HEK293 (cell line): ENCODE measurements around the gene FLRT3.

Source experiments
- CTCF ChIA-PET: fragments of 350-600 bp; formaldehyde crosslinking; extraction: SDS; loops from one replicate; lab custom pipeline; 2021; ENCODE audit warnings: antibody characterized with exemption; lab: Yijun Ruan, JAX
- POLR2A ChIA-PET: fragments of 300-600 bp; formaldehyde crosslinking; extraction: SDS; loops from one replicate; lab custom pipeline; 2020; ENCODE audit warnings: antibody characterized with exemption, inconsistent platforms; lab: Yijun Ruan, JAX
- H3K27ac ChIP-seq: fragments of 200-500 bp; sonication (Bioruptor generic); 2 replicates; pipeline ENCODE4 v1.5.1; 2014; ENCODE audit warnings: low read depth, low read length, control low read depth, inconsistent platforms; ENCODE audit errors: extremely low read depth
- H3K36me3 ChIP-seq, 2 experiments: fragments of 200-500 bp in 1 of 2; sonication (Bioruptor generic) in 1 of 2; 1 replicate in 1 of 2; 2 replicates in 1 of 2; pipeline ENCODE4 v1.5.1; 2014 to 2017; ENCODE audit warnings: inconsistent platforms in 2 of 2, low read length in 2 of 2; ENCODE audit not compliant: control insufficient read depth in 2 of 2, insufficient read depth in 1 of 2
- H3K4me1 ChIP-seq: fragments of 200-500 bp; sonication (Bioruptor generic); 2 replicates; pipeline ENCODE4 v1.5.1; 2014; ENCODE audit warnings: mild to moderate bottlenecking, low read length, inconsistent platforms; ENCODE audit not compliant: control insufficient read depth, insufficient read depth
- H3K4me3 ChIP-seq: 2 replicates; pipeline ENCODE4 v1.5.1; 2011; ENCODE audit warnings: low read depth, mild to moderate bottlenecking, control low read depth, low read length, moderate library complexity
- H3K9me3 ChIP-seq: fragments of 200-500 bp; sonication (Bioruptor generic); 2 replicates; pipeline ENCODE4 v1.5.1; 2014; ENCODE audit warnings: low read depth, low read length, inconsistent platforms; ENCODE audit not compliant: control insufficient read depth, insufficient read depth
- GLIS1 ChIP-seq: fragments of 450-650 bp; formaldehyde crosslinking; IDR thresholded peaks from 2 replicates; pipeline ENCODE4 v1.5.1; 2016; ENCODE audit warnings: missing biosample characterization, missing genetic modification characterization
- HOXD13 ChIP-seq: sonication (generic); formaldehyde crosslinking; IDR thresholded peaks from 2 replicates; pipeline ENCODE4 v1.8.0; 2022; ENCODE audit warnings: missing genetic modification reagents, borderline replicate concordance
- IKZF3 ChIP-seq: fragments of 450-650 bp; IDR thresholded peaks from 2 replicates; pipeline ENCODE4 v1.5.0; 2018; ENCODE audit warnings: missing biosample characterization, mild to moderate bottlenecking, missing genetic modification characterization, moderate library complexity
- KLF10 ChIP-seq: fragments of 450-650 bp; IDR thresholded peaks from 2 replicates; pipeline ENCODE4 v1.5.1; 2018; ENCODE audit warnings: missing biosample characterization, mild to moderate bottlenecking, missing genetic modification characterization
- KLF8 ChIP-seq: fragments of 450-650 bp; formaldehyde crosslinking; IDR thresholded peaks from 2 replicates; pipeline ENCODE4 v1.5.1; 2016; ENCODE audit warnings: missing biosample characterization, missing genetic modification characterization
- MEIS1 ChIP-seq: sonication (generic); formaldehyde crosslinking; IDR thresholded peaks from 2 replicates; pipeline ENCODE4 v1.8.1; 2022; ENCODE audit warnings: missing genetic modification reagents, mild to moderate bottlenecking, borderline replicate concordance
- MYNN ChIP-seq: fragments of 450-650 bp; formaldehyde crosslinking; IDR thresholded peaks from 2 replicates; pipeline ENCODE4 v1.5.1; 2016; ENCODE audit warnings: missing biosample characterization, missing genetic modification characterization, borderline replicate concordance
- OVOL3 ChIP-seq: fragments of 450-650 bp; formaldehyde crosslinking; IDR thresholded peaks from 2 replicates; pipeline ENCODE4 v1.5.1; 2016; ENCODE audit warnings: missing biosample characterization, missing genetic modification characterization
- ZIC2 ChIP-seq: fragments of 450-650 bp; formaldehyde crosslinking; IDR thresholded peaks from 2 replicates; pipeline ENCODE4 v1.5.1; 2016; ENCODE audit warnings: missing biosample characterization, missing genetic modification characterization
- ZNF138 ChIP-seq: fragments of 450-650 bp; formaldehyde crosslinking; IDR thresholded peaks from 2 replicates; pipeline ENCODE4 v1.5.1; 2016; ENCODE audit warnings: missing biosample characterization, missing genetic modification characterization, borderline replicate concordance
- ZNF146 ChIP-seq: fragments of 450-650 bp; formaldehyde crosslinking; IDR thresholded peaks from 2 replicates; pipeline ENCODE4 v1.5.1; 2016; ENCODE audit warnings: missing biosample characterization, missing genetic modification characterization
- ZNF211 ChIP-seq: fragments of 450-650 bp; formaldehyde crosslinking; IDR thresholded peaks from 2 replicates; pipeline ENCODE4 v1.5.1; 2016; ENCODE audit warnings: low read depth, missing biosample characterization, missing genetic modification characterization
- ZNF223 ChIP-seq: fragments of 450-650 bp; formaldehyde crosslinking; IDR thresholded peaks from 2 replicates; pipeline ENCODE4 v1.5.1; 2016; ENCODE audit warnings: missing biosample characterization, missing genetic modification characterization
- ZNF391 ChIP-seq: fragments of 450-650 bp; formaldehyde crosslinking; IDR thresholded peaks from 2 replicates; pipeline ENCODE4 v1.5.1; 2016; ENCODE audit warnings: low read depth, missing biosample characterization, missing genetic modification characterization, borderline replicate concordance
- ZNF48 ChIP-seq: fragments of 450-650 bp; formaldehyde crosslinking; IDR thresholded peaks from 2 replicates; pipeline ENCODE4 v1.5.1; 2016; ENCODE audit warnings: missing biosample characterization, missing genetic modification characterization
- ZNF626 ChIP-seq: fragments of 450-650 bp; sonication (Bioruptor Pico); formaldehyde crosslinking; IDR thresholded peaks from 2 replicates; pipeline ENCODE4 v1.5.1; 2018; ENCODE audit warnings: missing biosample characterization, missing genetic modification characterization, inconsistent platforms
- ZNF658 ChIP-seq: fragments of 450-650 bp; formaldehyde crosslinking; IDR thresholded peaks from 2 replicates; pipeline ENCODE4; 2016; ENCODE audit warnings: missing biosample characterization, missing genetic modification characterization
- ZNF776 ChIP-seq: fragments of 450-650 bp; formaldehyde crosslinking; IDR thresholded peaks from 2 replicates; pipeline ENCODE4 v1.5.0; 2017; ENCODE audit warnings: missing biosample characterization, missing genetic modification characterization, borderline replicate concordance
- ZNF792 ChIP-seq: fragments of 450-650 bp; formaldehyde crosslinking; IDR thresholded peaks from 2 replicates; pipeline ENCODE4 v1.5.1; 2016; ENCODE audit warnings: missing biosample characterization, missing genetic modification characterization
- ZSCAN16 ChIP-seq: fragments of 450-650 bp; formaldehyde crosslinking; IDR thresholded peaks from 2 replicates; pipeline ENCODE4 v1.5.1; 2016; ENCODE audit warnings: missing biosample characterization, missing genetic modification characterization
- ZSCAN30 ChIP-seq: fragments of 450-650 bp; IDR thresholded peaks from 2 replicates; pipeline ENCODE4 v1.5.1; 2018; ENCODE audit warnings: missing biosample characterization, mild to moderate bottlenecking, missing genetic modification characterization, moderate library complexity
- TF ChIP-seq, protein P1 (sequence below): fragments of 450-650 bp; formaldehyde crosslinking; IDR thresholded peaks from 2 replicates; pipeline ENCODE4 v1.5.1; 2016; ENCODE audit warnings: missing biosample characterization, missing genetic modification characterization
- TF ChIP-seq, protein P2 (sequence below): fragments of 450-650 bp; formaldehyde crosslinking; IDR thresholded peaks from 2 replicates; pipeline ENCODE4 v1.5.1; 2016; ENCODE audit warnings: missing biosample characterization, missing genetic modification characterization
- TF ChIP-seq, protein P3 (sequence below): fragments of 450-650 bp; formaldehyde crosslinking; IDR thresholded peaks from 2 replicates; pipeline ENCODE4 v1.5.1; 2016; ENCODE audit warnings: missing biosample characterization, missing genetic modification characterization
- TF ChIP-seq, protein P4 (sequence below): fragments of 450-650 bp; formaldehyde crosslinking; IDR thresholded peaks from 2 replicates; pipeline ENCODE4 v1.5.1; 2017; ENCODE audit warnings: missing biosample characterization, missing genetic modification characterization
- TF ChIP-seq, protein P5 (sequence below): fragments of 450-650 bp; formaldehyde crosslinking; IDR thresholded peaks from 2 replicates; pipeline ENCODE4 v1.5.1; 2016; ENCODE audit warnings: missing biosample characterization, missing genetic modification characterization
- TF ChIP-seq, protein P6 (sequence below): fragments of 450-650 bp; formaldehyde crosslinking; IDR thresholded peaks from 2 replicates; pipeline ENCODE4 v1.5.1; 2016; ENCODE audit warnings: missing biosample characterization, missing genetic modification characterization, low read depth
- TF ChIP-seq, protein P7 (sequence below): fragments of 450-650 bp; formaldehyde crosslinking; IDR thresholded peaks from 2 replicates; pipeline ENCODE4 v1.5.1; 2016; ENCODE audit warnings: missing biosample characterization, missing genetic modification characterization

The FLRT3 gene

DNA sequence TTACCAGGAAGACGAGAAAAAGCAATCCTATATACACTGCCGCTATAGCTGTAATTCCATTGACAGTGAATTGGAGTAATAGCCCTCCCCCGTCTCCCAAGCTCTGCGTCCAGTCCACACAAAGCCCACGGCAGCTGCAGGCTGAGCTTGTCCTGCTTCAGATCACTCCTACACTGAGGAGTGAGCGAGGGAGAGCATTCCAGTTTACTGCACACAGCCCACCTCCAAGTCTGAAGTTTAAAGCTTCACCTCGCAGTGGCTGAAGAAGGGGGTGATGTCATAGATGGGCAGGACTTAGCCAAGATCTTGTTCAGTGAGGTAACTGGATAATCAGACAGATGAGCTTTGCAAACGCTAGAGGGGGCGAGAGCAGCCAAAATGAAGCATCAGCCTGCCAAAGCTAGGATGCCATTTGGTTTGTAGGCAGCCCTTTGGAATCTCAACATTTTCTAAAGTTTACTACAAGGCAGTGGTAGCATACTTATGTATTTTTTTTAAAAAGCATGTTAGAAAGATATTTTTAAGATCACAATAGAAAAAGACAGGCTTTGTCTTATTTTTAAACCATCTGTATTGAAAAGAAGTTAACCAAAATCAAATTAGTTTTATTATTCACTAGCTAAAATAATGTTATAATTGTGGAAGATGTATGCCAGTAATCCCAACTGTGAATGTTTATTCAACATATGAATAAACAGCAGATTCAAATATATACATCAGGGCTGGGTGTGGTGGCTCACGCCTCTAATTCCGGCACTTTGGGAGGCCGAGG is at the start of gene FLRT3:
FLRT3 (minus strand) TSS at position 213 of the 772 bp plus-strand sequence. CDS start 10,106 bp downstream, outside the sequence.
- peaks cover 6% of the 10 kb centered on the region for H3K4me1 ChIP-seq
- POLR2A ChIA-PET = interaction anchor here (0.6 to 1.3 kb wide), 13 partner anchors 27 to 994 kb away, joined by 3 to 8 read pairs (median 3); no protein-coding TSS in a partner anchor
- peak within 1 kb of the TSS; percentile 64 for H3K27ac ChIP-seq
- peak within 1 kb of the TSS; percentile 69 for H3K4me3 ChIP-seq
- no peaks in the 10 kb centered on the region for H3K9me3 ChIP-seq
- CTCF ChIA-PET = interaction anchor here (0.6 to 1.6 kb wide), 27 partner anchors 9 to 640 kb away, joined by 3 to 6 read pairs (median 3); no protein-coding TSS in a partner anchor
- H3K36me3 ChIP-seq = no peaks in the 10 kb centered on the region
- TF ChIP-seq ZSCAN16 (tag by site-specific recombination) (no peak), ZNF146 (tag by site-specific recombination) (no peak), ZNF776 (tag by site-specific recombination) (no peak), KLF8 (tag by site-specific recombination) (0 out of 2 replicates have a peak, but pooled peaks have one; percentile 21), ZNF48 (tag by site-specific recombination) (no peak), ZNF626 (tag by site-specific recombination) (no peak), IKZF3 (tag by site-specific recombination) (peak; percentile 71), ZNF211 (no peak), KLF10 (tag by site-specific recombination) (no peak), ZSCAN30 (0 out of 2 replicates have a peak, but pooled peaks have one; percentile 32), ZNF223 (tag by site-specific recombination) (no peak), MYNN (tag by site-specific recombination) (no peak), ZNF391 (tag by site-specific recombination) (no peak), ZNF792 (no peak), MEIS1 (CRISPR knock-in tag) (no peak), HOXD13 (no peak), ZIC2 (no peak), ZNF138 (tag by site-specific recombination) (no peak), OVOL3 (tag by site-specific recombination) (no peak), ZNF658 (tag by site-specific recombination) (no peak), GLIS1 (tag by site-specific recombination) (peak; percentile 29; the same call in 1 of the 2 replicates)
- TF ChIP-seq, protein P1, sequence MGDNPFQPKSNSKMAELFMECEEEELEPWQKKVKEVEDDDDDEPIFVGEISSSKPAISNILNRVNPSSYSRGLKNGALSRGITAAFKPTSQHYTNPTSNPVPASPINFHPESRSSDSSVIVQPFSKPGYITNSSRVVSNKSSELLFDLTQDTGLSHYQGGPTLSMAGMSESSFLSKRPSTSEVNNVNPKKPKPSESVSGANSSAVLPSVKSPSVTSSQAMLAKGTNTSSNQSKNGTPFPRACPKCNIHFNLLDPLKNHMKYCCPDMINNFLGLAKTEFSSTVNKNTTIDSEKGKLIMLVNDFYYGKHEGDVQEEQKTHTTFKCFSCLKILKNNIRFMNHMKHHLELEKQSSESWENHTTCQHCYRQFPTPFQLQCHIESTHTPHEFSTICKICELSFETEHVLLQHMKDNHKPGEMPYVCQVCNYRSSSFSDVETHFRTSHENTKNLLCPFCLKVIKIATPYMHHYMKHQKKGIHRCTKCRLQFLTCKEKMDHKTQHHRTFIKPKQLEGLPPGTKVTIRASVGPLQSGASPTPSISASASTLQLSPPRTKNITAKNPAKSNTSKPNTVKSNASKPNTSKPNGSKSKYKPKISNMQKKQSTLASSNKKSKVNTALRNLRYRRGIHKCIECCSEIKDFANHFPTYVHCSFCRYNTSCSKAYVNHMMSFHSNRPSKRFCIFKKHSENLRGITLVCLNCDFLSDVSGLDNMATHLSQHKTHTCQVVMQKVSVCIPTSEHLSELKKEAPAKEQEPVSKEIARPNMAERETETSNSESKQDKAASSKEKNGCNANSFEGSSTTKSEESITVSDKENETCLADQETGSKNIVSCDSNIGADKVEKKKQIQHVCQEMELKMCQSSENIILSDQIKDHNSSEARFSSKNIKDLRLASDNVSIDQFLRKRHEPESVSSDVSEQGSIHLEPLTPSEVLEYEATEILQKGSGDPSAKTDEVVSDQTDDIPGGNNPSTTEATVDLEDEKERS = no peak
- TF ChIP-seq, protein P2, sequence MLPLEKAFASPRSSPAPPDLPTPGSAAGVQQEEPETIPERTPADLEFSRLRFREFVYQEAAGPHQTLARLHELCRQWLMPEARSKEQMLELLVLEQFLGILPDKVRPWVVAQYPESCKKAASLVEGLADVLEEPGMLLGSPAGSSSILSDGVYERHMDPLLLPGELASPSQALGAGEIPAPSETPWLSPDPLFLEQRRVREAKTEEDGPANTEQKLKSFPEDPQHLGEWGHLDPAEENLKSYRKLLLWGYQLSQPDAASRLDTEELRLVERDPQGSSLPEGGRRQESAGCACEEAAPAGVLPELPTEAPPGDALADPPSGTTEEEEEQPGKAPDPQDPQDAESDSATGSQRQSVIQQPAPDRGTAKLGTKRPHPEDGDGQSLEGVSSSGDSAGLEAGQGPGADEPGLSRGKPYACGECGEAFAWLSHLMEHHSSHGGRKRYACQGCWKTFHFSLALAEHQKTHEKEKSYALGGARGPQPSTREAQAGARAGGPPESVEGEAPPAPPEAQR (tag by site-specific recombination) = no peak
- TF ChIP-seq, protein P3, sequence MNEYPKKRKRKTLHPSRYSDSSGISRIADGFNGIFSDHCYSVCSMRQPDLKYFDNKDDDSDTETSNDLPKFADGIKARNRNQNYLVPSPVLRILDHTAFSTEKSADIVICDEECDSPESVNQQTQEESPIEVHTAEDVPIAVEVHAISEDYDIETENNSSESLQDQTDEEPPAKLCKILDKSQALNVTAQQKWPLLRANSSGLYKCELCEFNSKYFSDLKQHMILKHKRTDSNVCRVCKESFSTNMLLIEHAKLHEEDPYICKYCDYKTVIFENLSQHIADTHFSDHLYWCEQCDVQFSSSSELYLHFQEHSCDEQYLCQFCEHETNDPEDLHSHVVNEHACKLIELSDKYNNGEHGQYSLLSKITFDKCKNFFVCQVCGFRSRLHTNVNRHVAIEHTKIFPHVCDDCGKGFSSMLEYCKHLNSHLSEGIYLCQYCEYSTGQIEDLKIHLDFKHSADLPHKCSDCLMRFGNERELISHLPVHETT = no peak
- TF ChIP-seq, protein P4, sequence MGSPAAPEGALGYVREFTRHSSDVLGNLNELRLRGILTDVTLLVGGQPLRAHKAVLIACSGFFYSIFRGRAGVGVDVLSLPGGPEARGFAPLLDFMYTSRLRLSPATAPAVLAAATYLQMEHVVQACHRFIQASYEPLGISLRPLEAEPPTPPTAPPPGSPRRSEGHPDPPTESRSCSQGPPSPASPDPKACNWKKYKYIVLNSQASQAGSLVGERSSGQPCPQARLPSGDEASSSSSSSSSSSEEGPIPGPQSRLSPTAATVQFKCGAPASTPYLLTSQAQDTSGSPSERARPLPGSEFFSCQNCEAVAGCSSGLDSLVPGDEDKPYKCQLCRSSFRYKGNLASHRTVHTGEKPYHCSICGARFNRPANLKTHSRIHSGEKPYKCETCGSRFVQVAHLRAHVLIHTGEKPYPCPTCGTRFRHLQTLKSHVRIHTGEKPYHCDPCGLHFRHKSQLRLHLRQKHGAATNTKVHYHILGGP (tag by site-specific recombination) = no peak
- TF ChIP-seq, protein P5, sequence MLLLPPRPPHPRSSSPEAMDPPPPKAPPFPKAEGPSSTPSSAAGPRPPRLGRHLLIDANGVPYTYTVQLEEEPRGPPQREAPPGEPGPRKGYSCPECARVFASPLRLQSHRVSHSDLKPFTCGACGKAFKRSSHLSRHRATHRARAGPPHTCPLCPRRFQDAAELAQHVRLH (tag by site-specific recombination) = no peak
- TF ChIP-seq, protein P6, sequence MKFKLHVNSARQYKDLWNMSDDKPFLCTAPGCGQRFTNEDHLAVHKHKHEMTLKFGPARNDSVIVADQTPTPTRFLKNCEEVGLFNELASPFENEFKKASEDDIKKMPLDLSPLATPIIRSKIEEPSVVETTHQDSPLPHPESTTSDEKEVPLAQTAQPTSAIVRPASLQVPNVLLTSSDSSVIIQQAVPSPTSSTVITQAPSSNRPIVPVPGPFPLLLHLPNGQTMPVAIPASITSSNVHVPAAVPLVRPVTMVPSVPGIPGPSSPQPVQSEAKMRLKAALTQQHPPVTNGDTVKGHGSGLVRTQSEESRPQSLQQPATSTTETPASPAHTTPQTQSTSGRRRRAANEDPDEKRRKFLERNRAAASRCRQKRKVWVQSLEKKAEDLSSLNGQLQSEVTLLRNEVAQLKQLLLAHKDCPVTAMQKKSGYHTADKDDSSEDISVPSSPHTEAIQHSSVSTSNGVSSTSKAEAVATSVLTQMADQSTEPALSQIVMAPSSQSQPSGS (tag by site-specific recombination) = peak; percentile 99
- TF ChIP-seq, protein P7, sequence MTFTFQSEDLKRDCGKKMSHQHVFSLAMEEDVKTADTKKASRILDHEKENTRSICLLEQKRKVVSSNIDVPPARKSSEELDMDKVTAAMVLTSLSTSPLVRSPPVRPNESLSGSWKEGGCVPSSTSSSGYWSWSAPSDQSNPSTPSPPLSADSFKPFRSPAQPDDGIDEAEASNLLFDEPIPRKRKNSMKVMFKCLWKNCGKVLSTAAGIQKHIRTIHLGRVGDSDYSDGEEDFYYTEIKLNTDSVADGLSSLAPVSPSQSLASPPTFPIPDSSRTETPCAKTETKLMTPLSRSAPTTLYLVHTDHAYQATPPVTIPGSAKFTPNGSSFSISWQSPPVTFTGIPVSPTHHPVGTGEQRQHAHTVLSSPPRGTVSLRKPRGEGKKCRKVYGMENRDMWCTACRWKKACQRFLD (tag by site-specific recombination) = no peak
